ENCODE data around the gene CTSE.

The CTSE gene

GRCh38 chr1:205989786-205990185 is 33.9 kb downstream of the CTSE start:
- DNase-seq, result no peak

- DNase-seq, result no peak
These were observed 35.1 kb downstream of the CTSE start for GRCh38 chr1:205988585-205988995.

GRCh38 chr1:205986861-205987260 is 36.8 kb downstream of the CTSE start:
- DNase-seq, result no peak

GRCh38 chr1:205986292-205986691 is 37.4 kb downstream of the CTSE start:
- DNase-seq, result no peak

GRCh38 chr1:205985330-205986005 is 38.2 kb downstream of the CTSE start:
- DNase-seq, result no peak

- peak; percentile 27 for DNase-seq
These were observed 39.6 kb downstream of the CTSE start for GRCh38 chr1:205983925-205984725.

GRCh38 chr1:205981257-205981656 is 42.4 kb downstream of the CTSE start:
- DNase-seq, result no peak

- DNase-seq, result no peak
These were observed 43.3 kb downstream of the CTSE start for GRCh38 chr1:205980237-205980870.

GRCh38 chr1:205979301-205979700 is 44.4 kb downstream of the CTSE start:
- no peak for DNase-seq

- DNase-seq, result no peak
These were observed 45.0 kb downstream of the CTSE start for GRCh38 chr1:205978676-205979075.

- peak; percentile 82 for DNase-seq
These were observed 46.2 kb downstream of the CTSE start for GRCh38 chr1:205977402-205978014.

GRCh38 chr1:205976708-205977401 is 46.8 kb downstream of the CTSE start:
- DNase-seq, result no peak

GRCh38 chr1:205976036-205976435 is 47.7 kb downstream of the CTSE start:
- no peak for DNase-seq

GRCh38 chr1:205975387-205975998 is 48.2 kb downstream of the CTSE start:
- no peak for DNase-seq

GRCh38 chr1:205974712-205975111 is 49.0 kb downstream of the CTSE start:
- DNase-seq, result no peak

- DNase-seq, result no peak
These were observed 50.1 kb downstream of the CTSE start for GRCh38 chr1:205973377-205974232.

GRCh38 chr1:205972491-205973168 is 51.1 kb downstream of the CTSE start:
- no peak for DNase-seq

GRCh38 chr1:205972081-205972480 is 51.6 kb downstream of the CTSE start:
- no peak for DNase-seq

GRCh38 chr1:205971082-205971481 is 52.6 kb downstream of the CTSE start:
- no peak for DNase-seq

GRCh38 chr1:205970486-205970885 is 53.2 kb downstream of the CTSE start:
- no peak for DNase-seq

GRCh38 chr1:205969229-205969628 is 54.5 kb downstream of the CTSE start:
- no peak for DNase-seq
